ENCODE data around the gene PMEPA1.

Gene PMEPA1

GRCh38 chr20:57622579-57623381, 87.0 kb downstream of the PMEPA1 start:
- no peak overlapping the region for H3K4me3 ChIP-seq (ENCODE audit: low read depth, low read length)
- ChIA-PET CTCF (interaction anchor here (0.6 to 4.6 kb wide), 33 partner anchors 14 to 875 kb away, joined by 3 to 50 read pairs (median 3); no protein-coding TSS in a partner anchor), POLR2A (no interaction called here)
- H3K36me3 ChIP-seq (ENCODE audit: control insufficient read depth in 2 of 2, insufficient read depth in 1 of 2, low read length in 2 of 2): no peaks in the 10 kb centered on the region
- peaks cover 3% of the 10 kb centered on the region; the same call in 1 of the 2 replicates for H3K4me1 ChIP-seq (ENCODE audit: control insufficient read depth, insufficient read depth, low read length)
- H3K27ac ChIP-seq (ENCODE audit: extremely low read depth, low read depth, low read length): no peak overlapping the region
- H3K9me3 ChIP-seq (ENCODE audit: control insufficient read depth, insufficient read depth, low read depth, low read length): no peaks in the 10 kb centered on the region
- peak; percentile 42; the same call in 1 of the 2 replicates for TF ChIP-seq ZBTB8A (tag by site-specific recombination; IDR thresholded peaks at IDR 0.05)
- TF ChIP-seq CTCF (tag by site-specific recombination; IDR thresholded peaks at IDR 0.05): peak; percentile 83
- no peak for TF ChIP-seq ZNF146 (tag by site-specific recombination; IDR thresholded peaks at IDR 0.05)
- TF ChIP-seq ZNF677 (tag by site-specific recombination; IDR thresholded peaks at IDR 0.05): no peak
- no peak for TF ChIP-seq ZEB2 (tag by site-specific recombination; IDR thresholded peaks at IDR 0.05)
- TF ChIP-seq YY1 (tag by site-specific recombination; IDR thresholded peaks at IDR 0.05): no peak
- TF ChIP-seq ZNF561 (tag by site-specific recombination; IDR thresholded peaks at IDR 0.05; ENCODE audit: borderline replicate concordance): peak; percentile 22; the same call in 1 of the 2 replicates
- TF ChIP-seq BCL6B (tag by site-specific recombination; IDR thresholded peaks at IDR 0.05): no peak
- no peak for TF ChIP-seq ZNF510 (tag by site-specific recombination; IDR thresholded peaks at IDR 0.05; ENCODE audit: insufficient replicate concordance)
- no peak for TF ChIP-seq ZNF645 (tag by site-specific recombination; IDR thresholded peaks at IDR 0.05)
- TF ChIP-seq ZNF138 (tag by site-specific recombination; IDR thresholded peaks at IDR 0.05; ENCODE audit: borderline replicate concordance): no peak
- TF ChIP-seq ZNF362 (tag by site-specific recombination; IDR thresholded peaks at IDR 0.05): no peak
- no peak for TF ChIP-seq ZNF514 (tag by site-specific recombination; IDR thresholded peaks at IDR 0.05)
- no peak for TF ChIP-seq SP2 (tag by site-specific recombination; IDR thresholded peaks at IDR 0.05)
- peak; percentile 77 for TF ChIP-seq ZNF654 (tag by site-specific recombination; IDR thresholded peaks at IDR 0.05; ENCODE audit: low read depth)
- no peak for TF ChIP-seq KLF1 (tag by site-specific recombination; IDR thresholded peaks at IDR 0.05)
- TF ChIP-seq ZBTB17 (tag by site-specific recombination; IDR thresholded peaks at IDR 0.05): peak; percentile 53
- no peak for TF ChIP-seq TRIM28 (IDR thresholded peaks at IDR 0.05; ENCODE audit: borderline replicate concordance, low read length)
- no peak for TF ChIP-seq GLIS2 (tag by site-specific recombination; IDR thresholded peaks at IDR 0.05)
- TF ChIP-seq ZNF423 (tag by site-specific recombination; IDR thresholded peaks at IDR 0.05): 0 out of 2 replicates have a peak, but pooled peaks have one; percentile 19
- no peak for TF ChIP-seq ZNF449 (tag by site-specific recombination; IDR thresholded peaks at IDR 0.05)
- no peak for TF ChIP-seq ZFHX2 (tag by site-specific recombination; conservative IDR thresholded peaks at IDR 0.05)
- no peak for TF ChIP-seq SETDB1 (IDR thresholded peaks at IDR 0.05; ENCODE audit: insufficient read length, low read length)
- no peak for TF ChIP-seq ZNF155 (tag by site-specific recombination; IDR thresholded peaks at IDR 0.05)
- no peak for TF ChIP-seq KLF8 (tag by site-specific recombination; IDR thresholded peaks at IDR 0.05)
- TF ChIP-seq PRDM4 (tag by site-specific recombination; IDR thresholded peaks at IDR 0.05): no peak
- TF ChIP-seq ZNF175 (tag by site-specific recombination; IDR thresholded peaks at IDR 0.05): no peak
- TF ChIP-seq ZNF549 (tag by site-specific recombination; IDR thresholded peaks at IDR 0.05): no peak
- no peak for TF ChIP-seq ZNF416 (tag by site-specific recombination; IDR thresholded peaks at IDR 0.05)
- no peak for TF ChIP-seq ZFP3 (tag by site-specific recombination; IDR thresholded peaks at IDR 0.05; ENCODE audit: low read depth)
